GM12878 (cell line): Measurements from ENCODE around the gene PHKA1. TPM values are rescaled to one million over a fixed set of nuclear protein-coding genes. Genes with fewer than 3 reads are reported as not detected.

Experiments used
- BCL11A ChIP-seq: IDR thresholded peaks from 2 replicates; pipeline ENCODE4 v1.6.1; 2011; ENCODE audit warnings: low read depth, low read length
- BMI1 ChIP-seq: fragments of 450-650 bp; IDR thresholded peaks from 2 replicates; pipeline ENCODE4 v1.6.1; 2016; ENCODE audit warnings: mild to moderate bottlenecking, moderate library complexity, borderline replicate concordance
- CEBPZ ChIP-seq: fragments of 150-350 bp; IDR thresholded peaks from 2 replicates; pipeline ENCODE4 v1.6.1; 2016; ENCODE audit warnings: low read depth, low read length
- E4F1 ChIP-seq: fragments of 450-650 bp; IDR thresholded peaks from 2 replicates; pipeline ENCODE4 v1.6.1; 2018; ENCODE audit warnings: borderline replicate concordance, mild to moderate bottlenecking; ENCODE audit not compliant: partially characterized antibody
- ETV6 ChIP-seq, 2 experiments: fragments of 450-650 bp in 1 of 2; IDR thresholded peaks in 1 of 2; conservative IDR thresholded peaks in 1 of 2; 2 replicates each; pipeline ENCODE4 v1.6.1; 2014; ENCODE audit warnings: antibody characterized with exemption in 1 of 2, borderline replicate concordance in 1 of 2, low read depth in 1 of 2, mild to moderate bottlenecking in 1 of 2, moderate library complexity in 1 of 2
- FOS ChIP-seq: IDR thresholded peaks from 3 replicates; pipeline ENCODE4 v1.6.1; 2011; ENCODE audit warnings: borderline replicate concordance; ENCODE audit not compliant: insufficient read length; ENCODE audit errors: extremely low read depth
- HDGF ChIP-seq: fragments of 450-650 bp; IDR thresholded peaks from 2 replicates; pipeline ENCODE4 v1.6.1; 2016; ENCODE audit warnings: antibody characterized with exemption
- IRF3 ChIP-seq: fragments of 450-650 bp; IDR thresholded peaks from 2 replicates; pipeline ENCODE4 v1.6.1; 2014; ENCODE audit warnings: mild to moderate bottlenecking
- JUND ChIP-seq: IDR thresholded peaks from 2 replicates; pipeline ENCODE4 v1.6.1; 2012; ENCODE audit warnings: low read depth, mild to moderate bottlenecking, low read length, improper control_type of control experiment, moderate library complexity
- MAX ChIP-seq: IDR thresholded peaks from 2 replicates; pipeline ENCODE4 v1.6.1; 2012; ENCODE audit warnings: low read depth, low read length, improper control_type of control experiment
- PML ChIP-seq: IDR thresholded peaks from 2 replicates; pipeline ENCODE4 v1.6.1; 2012; ENCODE audit warnings: low read length, inconsistent platforms
- RAD51 ChIP-seq: fragments of 450-650 bp; IDR thresholded peaks from 2 replicates; pipeline ENCODE4 v1.6.1; 2016; ENCODE audit warnings: moderate library complexity, mild to moderate bottlenecking, inconsistent platforms
- RELB ChIP-seq: fragments of 450-650 bp; IDR thresholded peaks from 2 replicates; pipeline ENCODE4 v1.6.1; 2017; ENCODE audit warnings: low read depth, mild to moderate bottlenecking, moderate library complexity
- SP1 ChIP-seq: IDR thresholded peaks from one replicate; pipeline ENCODE4 v1.6.1; 2011; ENCODE audit warnings: low read depth, low read length
- TARDBP ChIP-seq: IDR thresholded peaks from 2 replicates; pipeline ENCODE4 v1.6.1; 2016; ENCODE audit warnings: borderline replicate concordance
- USF2 ChIP-seq: IDR thresholded peaks from 2 replicates; pipeline ENCODE4 v1.6.1; 2011; ENCODE audit warnings: low read depth, low read length, improper control_type of control experiment, borderline replicate concordance
- ZNF384 ChIP-seq: IDR thresholded peaks from 2 replicates; pipeline ENCODE4 v1.6.1; 2012; ENCODE audit warnings: low read depth, mild to moderate bottlenecking, low read length, improper control_type of control experiment, borderline replicate concordance
- ZNF622 ChIP-seq: fragments of 450-650 bp; IDR thresholded peaks from 2 replicates; pipeline ENCODE4 v1.6.1; 2017; ENCODE audit warnings: mild to moderate bottlenecking, inconsistent platforms
- polyA plus RNA-seq, 11 experiments: library from polyadenylated mRNA; depleted of rRNA in 4 of 11; unstranded in 6 of 11; stranded (reverse) in 5 of 11; fragments of >200 nt; fragmentation: Nextera tagmentation in 4 of 11; fragmentation: Illumina TruSeq in 1 of 11; extraction: Ambion mirVana in 4 of 11; extraction: Trizol in 1 of 11; gene quantifications; 1 replicate in 1 of 11; 2 replicates in 10 of 11; pipeline versions ENCODE4 v1.2.1 to v1.2.3, GENCODE V29; 2011 to 2016; ENCODE audit warnings: inconsistent platforms in 2 of 11, missing spikeins in 2 of 11, low read depth in 1 of 11
- total RNA-seq, 4 experiments: library from RNA; depleted of rRNA in 3 of 4; stranded (reverse); fragments of >200 nt in 3 of 4; fragmentation: Illumina TruSeq in 1 of 4; extraction: Trizol in 1 of 4; gene quantifications; 2 replicates each; pipeline versions ENCODE4 v1.2.1 to v1.2.3, GENCODE V29; 2013 to 2021

PHKA1 gene
- total and polyA plus RNA-seq, 10 of the 15 experiments (the other 5 are each of a cell fraction or from before 2014, with no cell fraction given): under 0.01 to 0.15 (median 0.05) TPM; not detected in 4

- TF ChIP-seq E4F1: no peak
- TF ChIP-seq BCL11A: no peak
- no peak for TF ChIP-seq HDGF
- TF ChIP-seq IRF3: no peak
- TF ChIP-seq CEBPZ: no peak
- no peak for TF ChIP-seq ZNF622
- TF ChIP-seq TARDBP: 0 out of 2 replicates have a peak, but pooled peaks have one; percentile 36
- TF ChIP-seq BMI1: no peak
- TF ChIP-seq USF2: no peak
- TF ChIP-seq ETV6 (conservative IDR thresholded peaks at IDR 0.05 in 1 of 2, IDR thresholded peaks at IDR 0.05 in 1 of 2; ENCODE audit: borderline replicate concordance in 1 of 2, low read depth in 1 of 2): no peak
- TF ChIP-seq SP1: no peak
- 0 out of 2 replicates have a peak, but pooled peaks have one; percentile 25 for TF ChIP-seq JUND
- TF ChIP-seq FOS: no peak
- peak; percentile 43; the same call in 1 of the 2 replicates for TF ChIP-seq PML
- TF ChIP-seq RELB: peak; percentile 89
- no peak for TF ChIP-seq MAX
- no peak for TF ChIP-seq RAD51
- TF ChIP-seq ZNF384: no peak
Measured at GRCh38 chrX:72572248-72573157, 141.6 kb downstream of the PHKA1 start, which contains the start of gene HDAC8 (continued).
